NT2/D1 (cell line): ENCODE data around the gene ABHD3.

ENCODE experiments used
- SUZ12 ChIP-seq: IDR thresholded peaks from 2 replicates; pipeline ENCODE4 v1.6.1; 2011; ENCODE audit not compliant: insufficient read length, insufficient read depth; ENCODE audit errors: extremely low read depth
- YY1 ChIP-seq: IDR thresholded peaks from 2 replicates; pipeline ENCODE4 v1.6.1; 2011; ENCODE audit not compliant: insufficient read length, insufficient read depth
- ZNF274 ChIP-seq: IDR thresholded peaks from 2 replicates; pipeline ENCODE4 v1.6.1; 2011; ENCODE audit warnings: mild to moderate bottlenecking, low read depth, low read length

GRCh38 chr18:21700528-21701075 is 4.0 kb downstream of the ABHD3 start:
- no peak for TF ChIP-seq ZNF274
- no peak for TF ChIP-seq SUZ12
- no peak for TF ChIP-seq YY1
